GM18502 (cell line): Measurements from ENCODE around the gene PLCG1.

ENCODE experiments used
- ATAC-seq: cut with Tn5 transposase; IDR thresholded peaks from one replicate; pipeline ENCODE4 v1.9.1; 2021; ENCODE audit warnings: mild to moderate bottlenecking; ENCODE audit not compliant: unreplicated experiment, poor library complexity

The PLCG1 gene

GRCh38 chr20:41200446-41201202 is 63.3 kb downstream of the PLCG1 start:
- no peak for ATAC-seq

- no peak for ATAC-seq
Observed at GRCh38 chr20:41201760-41202159, 64.4 kb downstream of the PLCG1 start.

GRCh38 chr20:41202426-41202825 is 65.1 kb downstream of the PLCG1 start:
- ATAC-seq, result no peak

GRCh38 chr20:41203660-41204059 is 66.3 kb downstream of the PLCG1 start:
- no peak for ATAC-seq

- no peak for ATAC-seq
Observed at GRCh38 chr20:41204304-41205265, 67.2 kb downstream of the PLCG1 start.

- ATAC-seq, result no peak
Observed at GRCh38 chr20:41205313-41205712, 68.0 kb downstream of the PLCG1 start.

GRCh38 chr20:41213150-41213820 is 75.9 kb downstream of the PLCG1 start:
- ATAC-seq, result no peak

GRCh38 chr20:41214202-41214601 is 76.9 kb downstream of the PLCG1 start:
- no peak for ATAC-seq

- no peak for ATAC-seq
Observed at GRCh38 chr20:41214666-41215065, 77.3 kb downstream of the PLCG1 start.

- no peak for ATAC-seq
Observed at GRCh38 chr20:41217422-41217821, 80.1 kb downstream of the PLCG1 start.

GRCh38 chr20:41218466-41218865 is 81.1 kb downstream of the PLCG1 start:
- no peak for ATAC-seq

GRCh38 chr20:41219824-41220223 is 82.5 kb downstream of the PLCG1 start:
- ATAC-seq, result no peak

- no peak for ATAC-seq
Observed at GRCh38 chr20:41221614-41222218, 84.4 kb downstream of the PLCG1 start.

GRCh38 chr20:41222296-41222695 is 85.0 kb downstream of the PLCG1 start:
- no peak for ATAC-seq

- ATAC-seq, result no peak
Observed at GRCh38 chr20:41222703-41223102, 85.4 kb downstream of the PLCG1 start.

- no peak for ATAC-seq
Observed at GRCh38 chr20:41223112-41223511, 85.8 kb downstream of the PLCG1 start.

- ATAC-seq, result no peak
Observed at GRCh38 chr20:41224281-41224680, 86.9 kb downstream of the PLCG1 start.

- ATAC-seq, result no peak
Observed at GRCh38 chr20:41225091-41225490, 87.7 kb downstream of the PLCG1 start.

- no peak for ATAC-seq
Observed at GRCh38 chr20:41226426-41226825, 89.1 kb downstream of the PLCG1 start.
